GM19099 (cell line): ENCODE measurements around the gene UBE2QL1.

Experiments
- POLR2A ChIP-seq: IDR thresholded peaks from 3 replicates; pipeline ENCODE4 v1.6.1; 2011; ENCODE audit warnings: low read depth; ENCODE audit not compliant: insufficient read length; ENCODE audit errors: extremely low read depth

UBE2QL1 gene

DNA sequence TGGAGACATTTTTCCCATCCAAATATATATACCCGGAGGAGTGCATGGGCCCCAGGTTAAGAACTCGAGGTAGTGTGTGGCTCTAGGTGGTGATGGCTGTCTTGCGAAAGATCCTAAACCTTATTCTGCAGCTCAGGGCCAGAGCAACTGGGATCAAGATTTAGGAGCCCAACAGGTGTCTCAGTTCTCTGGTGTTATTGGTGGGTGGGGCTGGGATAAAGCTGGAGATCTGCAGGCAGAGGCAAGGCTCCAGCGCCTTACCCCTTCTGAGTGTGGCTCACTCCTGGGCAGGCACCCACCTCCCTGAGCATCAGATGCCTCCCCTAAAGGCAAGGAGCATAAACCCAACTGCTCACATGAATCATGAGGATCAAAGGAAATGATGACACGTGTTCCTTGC lies 11.2 kb downstream of the UBE2QL1 start:
- no peak for TF ChIP-seq POLR2A

DNA sequence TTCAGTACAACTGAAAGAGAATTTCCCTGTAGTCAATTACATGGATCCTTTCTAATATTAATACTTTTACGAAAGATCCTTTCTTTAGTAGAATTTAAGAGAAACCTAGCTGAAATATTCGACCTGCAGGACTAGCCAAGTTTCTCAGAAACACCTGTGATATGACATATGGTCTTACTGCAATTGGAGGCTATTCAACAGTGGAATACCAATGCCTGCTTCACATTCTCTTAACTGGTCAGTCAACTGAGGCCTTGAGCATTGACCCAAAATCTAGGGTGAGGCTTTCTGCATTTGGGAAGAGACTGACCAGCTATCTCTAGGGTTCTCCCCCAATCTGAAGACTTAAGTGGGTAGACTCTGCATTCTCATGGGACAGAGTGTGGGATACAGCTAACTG lies 12.3 kb downstream of the UBE2QL1 start:
- no peak for TF ChIP-seq POLR2A

DNA sequence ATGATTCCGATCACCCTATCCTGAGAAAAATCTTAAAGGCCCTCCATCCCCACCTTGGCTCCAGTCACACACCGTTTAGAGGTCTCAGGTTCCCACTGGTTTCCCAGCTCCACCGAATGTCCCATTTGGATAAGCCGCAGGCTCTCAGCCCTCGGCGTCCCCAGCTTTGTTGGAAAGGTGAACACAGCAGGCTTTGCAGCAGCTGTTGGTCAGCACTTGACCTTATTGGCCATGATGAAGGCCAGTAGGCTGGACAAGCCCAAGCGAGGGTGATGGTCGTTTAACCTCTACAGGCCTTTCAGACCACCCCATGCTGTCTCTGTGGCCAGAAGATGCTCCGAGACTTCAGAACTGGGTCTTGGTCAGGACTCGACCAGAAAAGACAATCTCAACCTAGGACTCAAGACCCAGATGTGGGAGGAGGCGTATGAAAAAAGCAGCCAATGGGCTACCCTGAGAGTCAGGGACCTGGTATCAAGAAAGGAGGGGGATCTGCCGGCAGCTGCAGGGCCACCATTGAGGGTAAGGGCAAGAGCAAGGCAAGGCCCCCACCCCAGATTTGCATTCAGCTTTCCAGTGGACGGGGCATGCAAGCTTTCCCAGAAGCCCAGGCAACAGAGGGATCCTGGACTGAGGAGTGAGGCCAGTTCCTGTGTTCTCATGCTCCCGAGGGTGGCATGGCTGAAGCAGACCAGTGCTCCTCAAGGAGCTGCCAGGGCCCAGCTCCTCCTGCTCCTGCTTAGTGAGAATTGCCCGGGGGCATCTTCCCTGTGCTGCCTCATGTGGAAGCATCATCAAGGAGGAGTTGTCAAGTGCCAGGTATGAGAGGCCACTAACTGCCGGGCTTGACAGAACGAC lies 13.4 kb downstream of the UBE2QL1 start:
- no peak for TF ChIP-seq POLR2A

DNA sequence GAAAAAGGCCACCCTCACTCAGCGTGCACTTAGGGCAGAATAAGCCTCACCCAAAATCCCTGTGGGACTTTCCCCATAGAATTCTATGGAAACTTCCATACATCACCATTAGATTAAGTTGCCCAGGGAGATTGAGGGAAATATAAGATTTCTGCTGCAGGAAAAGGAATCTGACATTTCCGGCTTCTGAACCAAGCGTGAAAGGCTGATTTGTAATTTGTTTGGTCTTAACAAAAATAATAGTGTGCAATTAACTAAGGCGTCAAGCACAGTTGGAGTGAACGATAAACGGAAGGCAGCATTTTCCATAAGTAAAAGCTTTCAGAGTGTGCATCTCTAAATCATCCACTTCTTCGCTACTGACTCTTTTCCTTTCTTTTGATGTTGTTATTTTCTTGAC lies 14.0 kb downstream of the UBE2QL1 start:
- TF ChIP-seq POLR2A = no peak

DNA sequence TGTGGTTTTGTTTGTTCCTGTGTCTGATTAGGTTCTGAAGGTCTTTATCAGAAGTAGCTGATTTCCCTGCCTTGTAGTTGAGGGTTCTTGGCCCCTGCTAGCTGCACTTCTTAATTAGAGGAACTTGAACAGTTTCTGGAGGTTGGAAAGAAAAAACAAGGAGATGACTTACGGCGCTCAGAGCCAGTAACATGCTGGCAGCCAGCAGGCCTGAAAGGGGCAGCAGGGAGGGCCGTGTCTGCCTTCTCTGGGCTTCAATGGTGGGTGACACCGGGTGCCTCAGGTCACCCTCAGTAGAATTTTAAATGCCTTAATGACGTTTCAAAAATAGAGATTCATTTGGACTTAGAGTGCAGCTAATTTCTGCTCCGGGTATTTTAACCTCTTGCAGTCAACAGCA lies 15.8 kb downstream of the UBE2QL1 start:
- no peak for TF ChIP-seq POLR2A

DNA sequence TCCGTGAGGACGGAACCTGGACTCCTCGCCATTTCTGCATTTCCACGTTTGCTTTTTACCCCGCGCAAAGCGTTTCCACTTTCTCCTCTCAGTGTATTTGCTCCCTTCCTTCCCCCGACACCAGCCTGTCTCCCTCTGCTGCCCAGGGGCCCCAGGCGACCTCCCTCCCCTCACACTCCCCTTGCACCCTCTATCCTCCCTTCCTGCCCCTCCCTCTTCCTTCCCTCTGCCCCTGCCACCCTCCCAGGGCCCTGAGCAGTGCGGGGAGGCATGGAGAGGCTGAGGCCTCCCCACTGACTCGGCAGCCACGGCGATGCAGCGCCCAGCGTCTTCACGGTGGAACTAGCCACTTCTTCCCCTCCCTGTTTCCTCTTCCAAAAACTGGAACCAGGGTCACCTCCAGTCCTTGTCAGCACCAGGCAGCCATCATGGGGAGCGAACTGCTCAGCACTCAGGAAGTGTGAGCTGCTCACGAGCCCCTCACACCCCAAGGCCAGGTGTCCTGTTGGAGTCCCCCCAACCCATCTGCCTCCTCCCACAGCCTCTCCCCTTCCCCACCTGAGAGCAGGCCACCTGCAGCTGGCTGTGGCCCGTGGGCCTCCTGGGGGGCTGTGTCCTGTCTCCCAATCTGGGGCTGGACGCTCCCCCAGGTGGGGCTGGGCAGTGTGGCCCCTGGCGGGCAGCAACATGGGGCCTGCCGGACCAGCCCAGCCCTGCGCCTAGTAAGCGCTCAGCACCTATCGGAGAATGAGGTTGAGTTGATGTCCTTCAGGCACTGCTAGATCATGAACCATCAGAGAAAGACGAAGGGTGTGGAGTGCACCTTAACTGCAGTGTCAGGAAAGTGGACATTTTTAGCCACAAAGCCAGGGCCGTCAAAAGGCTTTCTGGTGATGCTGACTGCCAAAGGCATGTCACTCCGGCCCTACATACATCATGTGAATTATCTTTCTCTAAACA lies 17.5 kb downstream of the UBE2QL1 start:
- TF ChIP-seq POLR2A = no peak

DNA sequence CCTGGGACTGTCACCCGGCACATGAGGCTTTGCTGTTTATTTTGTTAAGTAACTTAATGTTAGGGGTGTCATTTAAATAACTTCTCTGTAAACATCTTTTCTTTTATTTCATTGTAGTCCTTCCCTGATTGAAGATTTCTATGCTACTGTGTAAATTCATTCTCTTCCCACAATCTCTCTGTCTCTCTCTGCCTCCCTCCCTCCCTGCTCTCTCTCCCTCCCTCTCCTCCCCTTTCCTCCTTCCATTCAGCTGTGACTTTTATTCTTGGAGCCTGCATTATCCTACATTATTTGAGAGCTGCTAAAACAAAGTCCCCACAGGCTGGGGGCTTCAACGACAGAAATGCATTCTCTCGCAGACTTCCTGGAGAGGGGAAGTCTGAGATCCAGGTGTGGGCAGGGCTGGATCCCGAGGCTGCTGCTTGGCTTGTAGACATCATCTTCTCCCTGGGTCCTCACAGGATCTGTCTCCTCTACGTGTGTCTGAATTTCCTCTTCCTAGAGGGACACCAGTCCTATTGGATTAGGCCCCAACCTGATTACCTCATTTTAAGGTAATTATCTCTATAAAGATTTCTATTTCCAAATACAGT lies 18.4 kb downstream of the UBE2QL1 start:
- TF ChIP-seq POLR2A = no peak

DNA sequence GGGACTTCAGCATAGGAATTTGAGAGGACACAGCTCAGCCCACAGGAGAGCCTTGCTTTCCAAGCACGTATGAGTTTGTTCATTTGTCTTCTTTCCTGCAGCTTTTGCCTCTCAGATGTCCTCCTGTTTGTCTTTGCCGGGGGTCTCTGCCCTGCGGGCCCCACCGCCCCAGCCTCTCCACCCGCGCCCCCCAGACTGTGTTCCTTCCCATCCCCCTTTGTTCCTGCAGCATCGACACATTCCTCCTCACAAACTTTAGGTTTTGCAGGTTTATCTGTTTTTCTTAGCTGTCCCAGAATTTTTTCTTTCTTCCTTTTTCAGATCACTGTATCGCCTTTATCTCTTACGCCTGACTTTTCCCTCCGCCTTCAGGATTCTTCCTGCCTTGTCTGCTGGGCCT lies 18.9 kb downstream of the UBE2QL1 start:
- no peak for TF ChIP-seq POLR2A

DNA sequence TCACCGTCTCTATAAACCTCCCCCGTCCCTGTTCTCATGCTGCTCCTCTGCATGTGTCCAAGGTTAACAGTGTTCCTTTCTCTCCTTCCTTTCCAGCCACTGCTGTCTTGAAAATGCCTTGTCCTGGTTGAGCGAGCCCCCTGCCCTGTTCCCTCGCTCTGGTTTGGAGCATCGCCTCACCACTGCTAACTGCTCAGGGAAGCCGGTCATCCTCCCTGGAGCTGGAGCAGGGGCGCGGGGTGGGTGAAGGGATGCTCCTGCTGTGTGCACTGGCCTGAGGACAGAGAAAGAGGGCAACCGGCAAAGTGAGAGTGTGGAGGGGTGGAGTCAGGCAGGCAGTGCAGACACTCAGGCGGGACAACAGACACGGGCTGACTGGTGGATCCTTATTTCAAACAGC lies 19.4 kb downstream of the UBE2QL1 start:
- TF ChIP-seq POLR2A = no peak

DNA sequence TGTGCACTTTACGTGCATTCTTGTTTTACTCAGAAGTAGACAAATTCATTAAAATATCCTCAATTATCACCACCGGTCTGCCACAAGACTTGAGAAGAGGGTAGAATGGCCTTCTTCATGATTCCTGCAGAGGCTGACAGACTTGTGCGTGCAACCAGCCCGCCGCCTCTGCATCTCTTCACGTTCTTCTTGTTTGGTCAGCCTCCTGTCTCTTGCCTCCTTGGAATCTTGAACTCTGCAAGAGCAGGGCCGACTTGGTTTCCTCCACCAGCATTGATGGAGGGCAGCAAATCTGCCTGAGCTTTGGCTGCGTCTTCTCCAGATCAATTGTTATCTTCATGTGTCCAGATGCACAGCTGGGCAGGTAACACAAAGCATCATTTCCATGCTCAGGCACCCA lies 20.2 kb downstream of the UBE2QL1 start:
- TF ChIP-seq POLR2A = no peak

DNA sequence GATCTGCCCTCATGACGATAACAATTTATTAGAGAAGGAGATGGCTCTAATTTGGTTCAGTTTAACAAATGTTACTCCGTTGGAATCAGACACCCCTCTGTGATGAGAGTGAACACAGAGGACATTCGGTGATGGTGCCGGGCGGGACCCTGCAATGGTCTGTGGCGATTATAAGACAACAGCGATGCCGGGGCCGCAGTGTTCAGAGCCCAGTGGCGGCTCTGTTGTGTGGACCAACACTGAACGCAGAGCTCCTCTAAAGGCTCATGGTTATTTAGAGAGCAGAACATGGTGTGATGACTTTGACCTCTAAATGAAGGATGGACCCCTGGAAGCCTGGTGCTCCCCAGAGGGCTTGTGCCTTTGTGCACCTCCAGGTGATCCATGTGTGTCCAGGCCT lies 21.2 kb downstream of the UBE2QL1 start:
- no peak for TF ChIP-seq POLR2A

DNA sequence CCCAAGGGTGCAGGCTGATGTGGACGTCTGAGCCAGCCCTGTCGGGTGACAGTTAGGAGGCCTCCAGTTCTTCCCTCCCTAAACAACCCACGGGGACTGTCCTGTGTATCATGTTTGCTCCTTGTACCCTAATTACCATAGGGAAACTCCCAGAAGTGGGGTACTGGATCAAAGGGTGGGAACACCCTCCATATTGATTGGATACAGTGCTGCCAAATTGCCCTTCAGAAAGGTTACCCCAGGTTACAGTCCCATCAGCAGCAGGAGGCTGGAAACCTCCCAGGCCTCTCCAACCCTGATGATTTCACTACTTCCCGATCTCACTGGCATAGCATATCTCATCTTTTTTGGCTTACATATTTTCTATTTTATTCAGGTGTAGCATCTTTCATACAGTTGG lies 22.0 kb downstream of the UBE2QL1 start:
- no peak for TF ChIP-seq POLR2A

DNA sequence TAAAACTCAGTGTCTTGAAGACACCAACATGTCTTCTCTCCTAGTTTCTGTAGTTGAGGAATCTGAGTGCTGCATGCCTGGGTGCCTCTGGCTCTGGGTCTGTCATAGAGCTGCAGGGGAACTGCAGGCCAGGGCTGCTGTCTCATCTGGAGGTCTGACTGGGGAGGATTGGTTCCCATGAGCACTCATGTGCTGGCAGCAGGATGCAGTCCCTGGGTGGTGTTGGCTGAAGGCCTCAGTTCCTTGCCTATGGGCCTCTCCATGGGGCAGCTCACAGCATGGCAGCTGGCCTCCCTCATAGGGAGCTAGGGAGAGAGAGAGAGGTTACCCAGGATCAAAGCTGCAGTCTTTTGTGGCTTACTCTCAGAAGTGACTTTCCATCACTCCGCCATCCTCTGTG lies 22.6 kb downstream of the UBE2QL1 start:
- TF ChIP-seq POLR2A = no peak

DNA sequence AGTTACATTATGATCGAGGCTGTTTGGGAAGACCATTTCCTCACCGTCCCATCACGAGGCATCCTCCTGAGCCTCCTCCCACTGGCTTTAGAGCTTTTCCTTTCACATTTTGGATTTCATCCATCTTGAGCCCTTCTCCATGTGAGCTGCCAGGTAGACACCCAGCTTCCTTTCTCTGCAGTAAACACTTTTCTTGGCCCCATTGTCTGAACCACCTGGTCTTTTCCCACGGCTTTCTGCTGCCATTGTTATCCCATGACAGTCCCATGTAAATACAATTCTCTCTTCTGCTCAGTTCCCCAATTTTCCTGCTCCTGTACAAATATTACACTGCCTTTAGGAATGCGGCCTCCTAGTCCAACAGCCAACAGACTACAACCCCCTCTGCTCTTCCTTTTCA lies 24.1 kb downstream of the UBE2QL1 start:
- no peak for TF ChIP-seq POLR2A

DNA sequence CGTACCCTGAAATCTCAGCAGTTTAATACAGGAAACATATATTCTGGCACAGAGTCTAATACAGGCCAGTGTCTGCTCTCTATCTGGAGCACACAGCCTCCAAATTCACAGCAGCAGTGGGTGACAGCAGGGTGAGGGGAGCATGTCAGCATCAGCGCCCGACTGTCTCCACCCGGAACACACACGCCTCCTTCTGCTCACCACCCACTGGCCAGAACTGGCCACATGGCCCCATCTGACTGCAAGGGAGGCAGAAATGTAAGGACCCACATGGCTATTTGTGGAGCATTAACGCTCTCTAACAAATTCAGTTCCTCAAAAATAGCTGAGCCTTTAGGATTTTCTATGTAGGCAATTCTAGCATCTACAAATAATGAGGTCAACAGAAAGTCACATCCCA lies 24.6 kb downstream of the UBE2QL1 start:
- TF ChIP-seq POLR2A = no peak
